ENCODE measurements around the gene PLCL1.

GRCh38 chr2:197798187-197798586 lies 6.2 kb upstream of the PLCL1 start:
- TF ChIP-seq CTCF (conservative IDR thresholded peaks at IDR 0.05) (no peak), ZFX (IDR thresholded peaks at IDR 0.05) (no peak)
